GM12878 (cell line): ENCODE data around the gene IFNAR2. TPM values are rescaled to one million over a fixed set of nuclear protein-coding genes. Genes with fewer than 3 reads are reported as not detected.

Experiments
- ATAC-seq: fragments of 200-7000 bp; cut with Tn5 transposase; 3 replicates; pipeline ENCODE4 v1.9.1; 2020; ENCODE audit warnings: mild to moderate bottlenecking, moderate library complexity
- BruUV-seq: library from RNA; stranded (reverse); fragments of 400-500 nt; replicated peaks from 2 replicates; lab custom pipeline; 2021; lab: Mats Ljungman, UMichigan
- CTCF ChIA-PET: fragments of 300-600 bp; sonication (Branson Sonifier 250); formaldehyde crosslinking; extraction: SDS; loops from one replicate; lab custom pipeline; 2021; ENCODE audit warnings: inconsistent platforms; lab: Yijun Ruan, JAX
- POLR2A ChIA-PET: fragments of 350-600 bp; formaldehyde crosslinking; extraction: SDS; loops from one replicate; lab custom pipeline; 2021; ENCODE audit warnings: inconsistent platforms; lab: Charles Lee
- RAD21 ChIA-PET: fragments of 300-600 bp; sonication (Branson Sonifier 250); formaldehyde crosslinking; loops from one replicate; lab custom pipeline; 2023; ENCODE audit warnings: antibody characterized with exemption; ENCODE audit not compliant: unreplicated experiment; lab: Charles Lee
- SMC1A ChIA-PET: fragments of 300-600 bp; sonication (Branson Sonifier 250); formaldehyde crosslinking; loops from one replicate; lab custom pipeline; 2023; ENCODE audit not compliant: unreplicated experiment, uncharacterized antibody; lab: Charles Lee
- DNase-seq: peaks from one replicate; pipeline ENCODE4 v3.0.0-alpha.2; 2011; ENCODE audit warnings: low read depth, low spot score
- FAIRE-seq: peaks from 3 replicates; lab custom pipeline; 2011; peaks lifted over from hg19 to GRCh38; lab: Jason Lieb, UNC
- H2AFZ ChIP-seq: 2 replicates; pipeline ENCODE4 v1.6.0; 2011; ENCODE audit warnings: low read depth, low read length, control low read depth; ENCODE audit not compliant: control insufficient read depth
- H3K27ac ChIP-seq: 2 replicates; pipeline ENCODE4 v1.5.1; 2011; ENCODE audit warnings: control low read depth; ENCODE audit not compliant: control insufficient read depth, insufficient read depth
- H3K27me3 ChIP-seq, 2 experiments: replicated peaks in 1 of 2; 2 replicates each; pipeline versions ENCODE4 v1.6.0 to v1.6.1; 2011; ENCODE audit warnings: low read length in 1 of 2; ENCODE audit not compliant: control insufficient read depth in 2 of 2, insufficient read depth in 2 of 2
- H3K36me3 ChIP-seq, 2 experiments: 2 replicates each; pipeline ENCODE4 v1.5.1; 2011; ENCODE audit warnings: low read length in 1 of 2; ENCODE audit not compliant: control insufficient read depth in 2 of 2, insufficient read depth in 2 of 2
- H3K4me1 ChIP-seq: 2 replicates; pipeline ENCODE4 v1.6.1; 2011; ENCODE audit warnings: mild to moderate bottlenecking, low read length, moderate library complexity, mixed read lengths; ENCODE audit not compliant: control insufficient read depth, insufficient read depth
- H3K4me2 ChIP-seq: 2 replicates; pipeline ENCODE4 v1.6.0; 2011; ENCODE audit warnings: control low read depth; ENCODE audit not compliant: control insufficient read depth, insufficient read depth
- H3K4me3 ChIP-seq: fragments of 200-600 bp; sonication (generic); 2 replicates; pipeline ENCODE4 v1.5.1; 2016
- H3K79me2 ChIP-seq: 2 replicates; pipeline ENCODE4 v1.6.0; 2011; ENCODE audit warnings: low read length; ENCODE audit not compliant: control insufficient read depth, insufficient read depth
- H3K9ac ChIP-seq: 2 replicates; pipeline ENCODE4 v1.8.0; 2011; ENCODE audit warnings: low read length, control low read depth, mixed read lengths; ENCODE audit not compliant: control insufficient read depth, insufficient read depth
- H3K9me3 ChIP-seq: replicated peaks from 3 replicates; pipeline ENCODE4 v1.5.1; 2011; ENCODE audit warnings: mild to moderate bottlenecking, low read length; ENCODE audit not compliant: control insufficient read depth, insufficient read depth
- H4K20me1 ChIP-seq: 2 replicates; pipeline ENCODE4 v1.6.0; 2011; ENCODE audit not compliant: control insufficient read depth, insufficient read depth
- BACH1 ChIP-seq: fragments of 450-650 bp; IDR thresholded peaks from 2 replicates; pipeline ENCODE4 v1.6.1; 2017; ENCODE audit warnings: mild to moderate bottlenecking, borderline replicate concordance
- CHD2 ChIP-seq: IDR thresholded peaks from 2 replicates; pipeline ENCODE4 v1.6.1; 2011; ENCODE audit warnings: low read depth, low read length, improper control_type of control experiment, borderline replicate concordance
- DPF2 ChIP-seq: fragments of 450-650 bp; IDR thresholded peaks from 2 replicates; pipeline ENCODE4 v1.6.1; 2017; ENCODE audit warnings: mild to moderate bottlenecking
- GABPA ChIP-seq: IDR thresholded peaks from 2 replicates; pipeline ENCODE4 v1.6.1; 2014; ENCODE audit warnings: antibody characterized with exemption, low read depth, mild to moderate bottlenecking, inconsistent platforms
- GATAD2B ChIP-seq: fragments of 450-650 bp; conservative IDR thresholded peaks from 2 replicates; pipeline ENCODE4 v1.6.1; 2017; ENCODE audit warnings: low read depth, mild to moderate bottlenecking, moderate library complexity
- HCFC1 ChIP-seq: fragments of 150-350 bp; IDR thresholded peaks from 2 replicates; pipeline ENCODE4 v1.6.1; 2014; ENCODE audit warnings: low read length
- IKZF1 ChIP-seq: fragments of 450-650 bp; conservative IDR thresholded peaks from 2 replicates; pipeline ENCODE4 v1.6.1; 2017; ENCODE audit warnings: antibody characterized with exemption, mild to moderate bottlenecking
- MEF2B ChIP-seq: fragments of 450-650 bp; IDR thresholded peaks from 2 replicates; pipeline ENCODE4 v1.6.1; 2018; ENCODE audit warnings: mild to moderate bottlenecking, moderate library complexity; ENCODE audit not compliant: partially characterized antibody, poor library complexity, severe bottlenecking
- NR2F1 ChIP-seq: fragments of 450-650 bp; conservative IDR thresholded peaks from 2 replicates; pipeline ENCODE4 v1.6.1; 2017; ENCODE audit warnings: mild to moderate bottlenecking
- PML ChIP-seq: IDR thresholded peaks from 2 replicates; pipeline ENCODE4 v1.6.1; 2012; ENCODE audit warnings: low read length, inconsistent platforms
- POLR2AphosphoS2 ChIP-seq: IDR thresholded peaks from 2 replicates; pipeline ENCODE4 v1.6.1; 2011; ENCODE audit warnings: low read depth, mild to moderate bottlenecking, low read length, improper control_type of control experiment, moderate library complexity
- SMAD5 ChIP-seq: IDR thresholded peaks from 2 replicates; pipeline ENCODE4 v1.6.1; 2016; ENCODE audit warnings: antibody characterized with exemption, low read depth
- SMARCA5 ChIP-seq: fragments of 450-650 bp; IDR thresholded peaks from 2 replicates; pipeline ENCODE4 v1.6.1; 2017; ENCODE audit warnings: mild to moderate bottlenecking
- TARDBP ChIP-seq: IDR thresholded peaks from 2 replicates; pipeline ENCODE4 v1.6.1; 2016; ENCODE audit warnings: borderline replicate concordance
- WGBS: methylation state at CpG from one replicate; pipeline ENCODE4 v1.1.6; 2016; ENCODE audit warnings: low lambda C conversion rate; ENCODE audit not compliant: insufficient replicate concordance, insufficient coverage; ENCODE audit errors: missing lambda C conversion rate; 5-methylcytosine and 5-hydroxymethylcytosine counted together
- in situ Hi-C: fragments of 300-500 bp; cut with MboI; formaldehyde crosslinking; loops from 9 replicates; pipeline ENCODE4 v1.14.3; 2018; ENCODE audit warnings: mixed read lengths
- intact Hi-C: fragments of 100-400 bp; cut with micrococcal nuclease; formaldehyde crosslinking; loops from one replicate; pipeline ENCODE4 v1.14.2; 2022; ENCODE audit not compliant: unreplicated experiment
- polyA plus RNA-seq, 11 experiments: library from polyadenylated mRNA; depleted of rRNA in 4 of 11; unstranded in 6 of 11; stranded (reverse) in 5 of 11; fragments of >200 nt; fragmentation: Nextera tagmentation in 4 of 11; fragmentation: Illumina TruSeq in 1 of 11; extraction: Ambion mirVana in 4 of 11; extraction: Trizol in 1 of 11; gene quantifications; 1 replicate in 1 of 11; 2 replicates in 10 of 11; pipeline versions ENCODE4 v1.2.1 to v1.2.3, GENCODE V29; 2011 to 2016; ENCODE audit warnings: inconsistent platforms in 2 of 11, missing spikeins in 2 of 11, low read depth in 1 of 11
- total RNA-seq, 4 experiments: library from RNA; depleted of rRNA in 3 of 4; stranded (reverse); fragments of >200 nt in 3 of 4; fragmentation: Illumina TruSeq in 1 of 4; extraction: Trizol in 1 of 4; gene quantifications; 2 replicates each; pipeline versions ENCODE4 v1.2.1 to v1.2.3, GENCODE V29; 2013 to 2021
- TF ChIP-seq, protein P1 (sequence below): fragments of 450-650 bp; formaldehyde crosslinking; IDR thresholded peaks from 2 replicates; pipeline ENCODE4 v1.4.0; 2020; ENCODE audit warnings: mild to moderate bottlenecking, moderate library complexity
- TF ChIP-seq, protein P2 (sequence below): IDR thresholded peaks from 2 replicates; pipeline ENCODE4 v1.6.1; 2011; ENCODE audit warnings: borderline replicate concordance, low read depth, mild to moderate bottlenecking, moderate library complexity, low read length; ENCODE audit not compliant: insufficient read depth, poor library complexity, severe bottlenecking
- TF ChIP-seq, protein P3 (sequence below): IDR thresholded peaks from 2 replicates; pipeline ENCODE4 v1.6.1; 2012; ENCODE audit warnings: low read depth, low read length, improper control_type of control experiment

Gene IFNAR2
- total and polyA plus RNA-seq, 10 of the 15 experiments (the other 5 are each of a cell fraction or from before 2014, with no cell fraction given), result 8.5 to 99.7 (median 58.1) TPM

GRCh38 chr21:33266050-33266788, 36.5 kb downstream of the IFNAR2 start, which contains the start of gene IL10RB:
Gene IL10RB, plus strand, starts transcription at chr21:33266367. Its CDS starts 99 bp downstream, at chr21:33266466.
- peak within 1 kb of the TSS; percentile 93 for H3K4me2 ChIP-seq
- 2% methylated on average over 40 of the region's 60 CpGs for whole genome bisulfite sequencing
- in situ Hi-C loops (loop anchor here (25.0 kb wide), 1 partner anchor 1596 kb away; no protein-coding TSS in a partner anchor), intact Hi-C loops (loop anchor here (2.0 to 5.0 kb wide), 4 partner anchors 35 to 116 kb away; no protein-coding TSS in a partner anchor)
- ChIA-PET POLR2A (interaction anchor here (0.5 to 4.4 kb wide), 17 partner anchors 9 to 909 kb away, joined by 3 to 38 read pairs (median 5); partner anchors contain the start of gene IFNAR1), SMC1A (interaction anchor here (0.7 to 6.7 kb wide), 21 partner anchors 10 to 335 kb away, joined by 3 to 92 read pairs (median 5); partner anchors contain the start of gene IFNAR1), CTCF (interaction anchor here (0.5 to 4.0 kb wide), 14 partner anchors 8 to 665 kb away, joined by 3 to 23 read pairs (median 5); no protein-coding TSS in a partner anchor), RAD21 (interaction anchor here (0.8 to 4.3 kb wide), 13 partner anchors 11 to 169 kb away, joined by 3 to 51 read pairs (median 6); partner anchors contain the start of genes IFNAR1 and IFNAR2)
- ATAC-seq, result peak; percentile 72
- peak within 1 kb of the TSS; percentile 81 for H3K4me3 ChIP-seq
- H3K9ac ChIP-seq, result peak within 1 kb of the TSS; percentile 48
- peaks cover 36% of the 10 kb centered on the region for H3K79me2 ChIP-seq
- BruUV-seq, result no TSS peak
- DNase-seq, result peak; percentile 27
- no peak for FAIRE-seq
- H3K4me1 ChIP-seq, result peaks cover 28% of the 10 kb centered on the region
- H2AFZ ChIP-seq, result no peak within 1 kb of the TSS; the same call in none of the 2 replicates
- H3K36me3 ChIP-seq, result peaks cover 4 to 16% of the 10 kb centered on the region in 2 experiments
- H3K27me3 ChIP-seq, result no peaks in the 10 kb centered on the region
- no peaks in the 10 kb centered on the region for H3K9me3 ChIP-seq
- H4K20me1 ChIP-seq, result no peaks in the 10 kb centered on the region
- peak within 1 kb of the TSS; percentile 96 for H3K27ac ChIP-seq
- TF ChIP-seq MEF2B, result peak; percentile 66
- peak; percentile 56 for TF ChIP-seq SMARCA5
- peak; percentile 68 for TF ChIP-seq BACH1
- TF ChIP-seq PML, result peak; percentile 56; the same call in 1 of the 2 replicates
- TF ChIP-seq, protein P1, sequence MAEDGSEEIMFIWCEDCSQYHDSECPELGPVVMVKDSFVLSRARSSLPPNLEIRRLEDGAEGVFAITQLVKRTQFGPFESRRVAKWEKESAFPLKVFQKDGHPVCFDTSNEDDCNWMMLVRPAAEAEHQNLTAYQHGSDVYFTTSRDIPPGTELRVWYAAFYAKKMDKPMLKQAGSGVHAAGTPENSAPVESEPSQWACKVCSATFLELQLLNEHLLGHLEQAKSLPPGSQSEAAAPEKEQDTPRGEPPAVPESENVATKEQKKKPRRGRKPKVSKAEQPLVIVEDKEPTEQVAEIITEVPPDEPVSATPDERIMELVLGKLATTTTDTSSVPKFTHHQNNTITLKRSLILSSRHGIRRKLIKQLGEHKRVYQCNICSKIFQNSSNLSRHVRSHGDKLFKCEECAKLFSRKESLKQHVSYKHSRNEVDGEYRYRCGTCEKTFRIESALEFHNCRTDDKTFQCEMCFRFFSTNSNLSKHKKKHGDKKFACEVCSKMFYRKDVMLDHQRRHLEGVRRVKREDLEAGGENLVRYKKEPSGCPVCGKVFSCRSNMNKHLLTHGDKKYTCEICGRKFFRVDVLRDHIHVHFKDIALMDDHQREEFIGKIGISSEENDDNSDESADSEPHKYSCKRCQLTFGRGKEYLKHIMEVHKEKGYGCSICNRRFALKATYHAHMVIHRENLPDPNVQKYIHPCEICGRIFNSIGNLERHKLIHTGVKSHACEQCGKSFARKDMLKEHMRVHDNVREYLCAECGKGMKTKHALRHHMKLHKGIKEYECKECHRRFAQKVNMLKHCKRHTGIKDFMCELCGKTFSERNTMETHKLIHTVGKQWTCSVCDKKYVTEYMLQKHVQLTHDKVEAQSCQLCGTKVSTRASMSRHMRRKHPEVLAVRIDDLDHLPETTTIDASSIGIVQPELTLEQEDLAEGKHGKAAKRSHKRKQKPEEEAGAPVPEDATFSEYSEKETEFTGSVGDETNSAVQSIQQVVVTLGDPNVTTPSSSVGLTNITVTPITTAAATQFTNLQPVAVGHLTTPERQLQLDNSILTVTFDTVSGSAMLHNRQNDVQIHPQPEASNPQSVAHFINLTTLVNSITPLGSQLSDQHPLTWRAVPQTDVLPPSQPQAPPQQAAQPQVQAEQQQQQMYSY (CRISPR knock-in tag), result no peak
- TF ChIP-seq NR2F1, result peak; percentile 15
- peak; percentile 39; the same call in 1 of the 2 replicates for TF ChIP-seq CHD2
- 0 out of 2 replicates have a peak, but pooled peaks have one; percentile 17 for TF ChIP-seq TARDBP
- peak; percentile 64 for TF ChIP-seq IKZF1
- peak; percentile 91 for TF ChIP-seq POLR2AphosphoS2
- 0 out of 2 replicates have a peak, but pooled peaks have one; percentile 8 for TF ChIP-seq GABPA
- TF ChIP-seq HCFC1, result no peak
- TF ChIP-seq, protein P2, sequence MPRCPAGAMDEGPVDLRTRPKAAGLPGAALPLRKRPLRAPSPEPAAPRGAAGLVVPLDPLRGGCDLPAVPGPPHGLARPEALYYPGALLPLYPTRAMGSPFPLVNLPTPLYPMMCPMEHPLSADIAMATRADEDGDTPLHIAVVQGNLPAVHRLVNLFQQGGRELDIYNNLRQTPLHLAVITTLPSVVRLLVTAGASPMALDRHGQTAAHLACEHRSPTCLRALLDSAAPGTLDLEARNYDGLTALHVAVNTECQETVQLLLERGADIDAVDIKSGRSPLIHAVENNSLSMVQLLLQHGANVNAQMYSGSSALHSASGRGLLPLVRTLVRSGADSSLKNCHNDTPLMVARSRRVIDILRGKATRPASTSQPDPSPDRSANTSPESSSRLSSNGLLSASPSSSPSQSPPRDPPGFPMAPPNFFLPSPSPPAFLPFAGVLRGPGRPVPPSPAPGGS, result peak; percentile 92
- TF ChIP-seq, protein P3, sequence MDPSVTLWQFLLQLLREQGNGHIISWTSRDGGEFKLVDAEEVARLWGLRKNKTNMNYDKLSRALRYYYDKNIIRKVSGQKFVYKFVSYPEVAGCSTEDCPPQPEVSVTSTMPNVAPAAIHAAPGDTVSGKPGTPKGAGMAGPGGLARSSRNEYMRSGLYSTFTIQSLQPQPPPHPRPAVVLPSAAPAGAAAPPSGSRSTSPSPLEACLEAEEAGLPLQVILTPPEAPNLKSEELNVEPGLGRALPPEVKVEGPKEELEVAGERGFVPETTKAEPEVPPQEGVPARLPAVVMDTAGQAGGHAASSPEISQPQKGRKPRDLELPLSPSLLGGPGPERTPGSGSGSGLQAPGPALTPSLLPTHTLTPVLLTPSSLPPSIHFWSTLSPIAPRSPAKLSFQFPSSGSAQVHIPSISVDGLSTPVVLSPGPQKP, result peak; percentile 54; the same call in 1 of the 2 replicates
- 0 out of 2 replicates have a peak, but pooled peaks have one; percentile 33 for TF ChIP-seq DPF2
- TF ChIP-seq GATAD2B, result peak; percentile 88
- no peak for TF ChIP-seq SMAD5
